GM20431 (cell line): ENCODE measurements around the gene ANKRD33B.
"Not testable (repeated sequence)": the region's sequence is repeated elsewhere in the genome, so short reads cannot be mapped to it uniquely, and the experiment has no call there.

Experiments used
- in situ Hi-C: fragments of 300-500 bp; cut with MseI, MboI; formaldehyde crosslinking; loops from one replicate; pipeline ENCODE4 v1.15.0; 2020; ENCODE audit warnings: low sequenced_read_pairs; ENCODE audit not compliant: unreplicated experiment

ANKRD33B gene

GRCh38 chr5:10591159-10591558, 27.3 kb downstream of the ANKRD33B start:
- in situ Hi-C loops = no loop called here

GRCh38 chr5:10591966-10592365, 28.1 kb downstream of the ANKRD33B start:
- in situ Hi-C loops = no loop called here

- in situ Hi-C loops = no loop called here
These were observed 28.7 kb downstream of the ANKRD33B start for GRCh38 chr5:10592601-10593000.

GRCh38 chr5:10593531-10594181, 29.8 kb downstream of the ANKRD33B start:
- in situ Hi-C loops = no loop called here

- in situ Hi-C loops = no loop called here
These were observed 30.8 kb downstream of the ANKRD33B start for GRCh38 chr5:10594591-10595210.

GRCh38 chr5:10595293-10595671, 31.4 kb downstream of the ANKRD33B start:
- in situ Hi-C loops = no loop called here

- in situ Hi-C loops = no loop called here
These were observed 31.9 kb downstream of the ANKRD33B start for GRCh38 chr5:10595672-10596309.

GRCh38 chr5:10596310-10596703, 32.4 kb downstream of the ANKRD33B start:
- in situ Hi-C loops = no loop called here

- in situ Hi-C loops = no loop called here
These were observed 33.1 kb downstream of the ANKRD33B start for GRCh38 chr5:10596886-10597451.

GRCh38 chr5:10599113-10599512, 35.2 kb downstream of the ANKRD33B start:
- in situ Hi-C loops = no loop called here

GRCh38 chr5:10599862-10600284, 36.0 kb downstream of the ANKRD33B start:
- in situ Hi-C loops = no loop called here

GRCh38 chr5:10600626-10601245, 36.9 kb downstream of the ANKRD33B start:
- in situ Hi-C loops = no loop called here

- in situ Hi-C loops = no loop called here
These were observed 37.6 kb downstream of the ANKRD33B start for GRCh38 chr5:10601246-10602030.

GRCh38 chr5:10602031-10602806, 38.3 kb downstream of the ANKRD33B start:
- in situ Hi-C loops = no loop called here

- in situ Hi-C loops = no loop called here
These were observed 41.1 kb downstream of the ANKRD33B start for GRCh38 chr5:10604975-10605374.

GRCh38 chr5:10606632-10607022, 42.8 kb downstream of the ANKRD33B start:
- in situ Hi-C loops = not testable (repeated sequence)

GRCh38 chr5:10607023-10607665, 43.3 kb downstream of the ANKRD33B start:
- in situ Hi-C loops = no loop called here

GRCh38 chr5:10607666-10608073, 43.8 kb downstream of the ANKRD33B start:
- in situ Hi-C loops = no loop called here

GRCh38 chr5:10608081-10608480, 44.2 kb downstream of the ANKRD33B start:
- in situ Hi-C loops = not testable (repeated sequence)
